Measurements from ENCODE around the gene RYR1. TPM values are rescaled to one million over a fixed set of nuclear protein-coding genes. Genes with fewer than 3 reads are reported as not detected.
A peak's percentile ranks its signal among the peaks of the same experiment; 100 is the strongest.
"Not testable (repeated sequence)": the region's sequence is repeated elsewhere in the genome, so short reads cannot be mapped to it uniquely, and the experiment has no call there.

Gene RYR1
- polyA plus RNA-seq, 4 donors: 0.81 to 2.3 TPM; not detected in 2

GRCh38 chr19:38587562-38587961 is 154.1 kb downstream of the RYR1 start:
- peaks cover 0 to 2% (median 0%) of the 10 kb centered on the region in 3 donors for H3K36me3 ChIP-seq (ENCODE audit: control insufficient read depth in 3 of 3, insufficient read depth in 2 of 3, low read depth in 1 of 3, low read length in 3 of 3)
- FAIRE-seq (no peak), DNase-seq (no peak)
- no peak overlapping the region for H3K4me3 ChIP-seq (ENCODE audit: low read depth in 1 of 3, low read length in 3 of 3)
- no peaks in the 10 kb centered on the region for H3K4me1 ChIP-seq (ENCODE audit: control insufficient read depth in 3 of 3, insufficient read depth in 2 of 3, low read depth in 1 of 3, low read length in 2 of 3)
- 83 to 98% (median 88%) methylated on average over 2 of the region's 2 CpGs for WGBS, 3 donors
- no peak overlapping the region for H3K27ac ChIP-seq (ENCODE audit: low read depth in 1 of 3, low read length in 2 of 3)
- H3K27me3 ChIP-seq (ENCODE audit: control insufficient read depth in 3 of 3, insufficient read depth in 3 of 3, low read length in 3 of 3): no peaks in the 10 kb centered on the region
- no peaks in the 10 kb centered on the region for H3K9me3 ChIP-seq (ENCODE audit: control insufficient read depth in 2 of 2, insufficient read depth in 1 of 2, low read depth in 1 of 2, low read length in 1 of 2)

DNA sequence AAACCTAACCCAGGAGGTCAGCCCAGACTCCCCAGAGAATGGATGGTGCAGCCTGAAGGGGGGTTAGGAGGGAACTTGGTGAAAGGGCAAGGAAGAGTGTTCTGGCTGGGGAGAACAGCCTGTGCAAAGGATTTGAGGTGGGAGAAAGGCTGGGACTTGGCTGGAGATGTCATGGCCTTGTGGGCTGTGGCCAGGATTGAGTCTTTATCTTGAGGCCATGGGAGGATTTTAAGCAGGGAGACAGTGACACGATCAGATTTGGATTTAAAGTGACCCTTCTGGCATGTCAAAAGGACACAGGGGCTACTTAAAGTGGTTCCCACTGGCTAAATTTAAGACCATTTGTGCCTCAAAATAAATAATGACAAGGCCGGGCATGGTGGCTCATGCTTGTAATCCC is 154.6 kb downstream of the RYR1 start:
- Histone ChIP-seq H3K27me3 (ENCODE audit: control insufficient read depth in 3 of 3, insufficient read depth in 3 of 3, low read length in 3 of 3) (no peaks in the 10 kb centered on the region), H3K9me3 (ENCODE audit: control insufficient read depth in 2 of 2, insufficient read depth in 1 of 2, low read depth in 1 of 2, low read length in 1 of 2) (no peaks in the 10 kb centered on the region), H3K4me1 (ENCODE audit: control insufficient read depth in 3 of 3, insufficient read depth in 2 of 3, low read depth in 1 of 3, low read length in 2 of 3) (no peaks in the 10 kb centered on the region), H3K4me3 (ENCODE audit: low read depth in 1 of 3, low read length in 3 of 3) (no peak overlapping the region), H3K27ac (ENCODE audit: low read depth in 1 of 3, low read length in 2 of 3) (no peak overlapping the region), H3K36me3 (ENCODE audit: control insufficient read depth in 3 of 3, insufficient read depth in 2 of 3, low read depth in 1 of 3, low read length in 3 of 3) (peaks cover 0 to 2% (median 0%) of the 10 kb centered on the region in 3 donors)
- DNase-seq (no peak), FAIRE-seq (no peak)
- WGBS, 3 donors: 81 to 90% (median 84%) methylated on average over 2 of the region's 2 CpGs

DNA sequence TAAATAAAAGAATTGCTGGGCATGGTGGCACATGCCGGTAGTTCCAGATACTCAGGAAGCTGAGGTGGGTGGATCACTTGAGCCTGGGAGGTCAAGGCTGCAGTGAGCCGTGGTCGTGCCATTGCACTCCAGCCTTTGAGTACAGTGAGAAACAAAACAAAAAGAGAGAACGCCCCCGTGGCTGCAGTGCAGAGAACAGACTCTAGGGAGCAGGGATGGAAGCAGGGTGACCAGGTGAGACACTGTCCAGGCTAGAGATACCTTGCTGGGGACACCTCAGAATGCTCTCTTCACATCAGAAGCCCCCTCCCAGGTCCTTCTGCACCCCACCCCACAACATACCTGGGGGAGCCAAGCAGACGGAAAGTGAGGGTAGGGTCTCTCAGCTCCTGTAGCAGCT is 159.4 kb downstream of the RYR1 start:
- 51 to 77% (median 70%) methylated on average over 6 of the region's 6 CpGs for WGBS, 3 donors
- Histone ChIP-seq H3K27ac (ENCODE audit: low read depth in 1 of 3, low read length in 2 of 3) (no peak overlapping the region), H3K9me3 (ENCODE audit: control insufficient read depth in 2 of 2, insufficient read depth in 1 of 2, low read depth in 1 of 2, low read length in 1 of 2) (no peaks in the 10 kb centered on the region), H3K27me3 (ENCODE audit: control insufficient read depth in 3 of 3, insufficient read depth in 3 of 3, low read length in 3 of 3) (no peaks in the 10 kb centered on the region), H3K36me3 (ENCODE audit: control insufficient read depth in 3 of 3, insufficient read depth in 2 of 3, low read depth in 1 of 3, low read length in 3 of 3) (no peaks in the 10 kb centered on the region), H3K4me1 (ENCODE audit: control insufficient read depth in 3 of 3, insufficient read depth in 2 of 3, low read depth in 1 of 3, low read length in 2 of 3) (no peaks in the 10 kb centered on the region), H3K4me3 (ENCODE audit: low read depth in 1 of 3, low read length in 3 of 3) (no peak overlapping the region)
- FAIRE-seq (no peak), DNase-seq (no peak)

- Histone ChIP-seq H3K27ac (ENCODE audit: low read depth in 1 of 3, low read length in 2 of 3) (no peak overlapping the region), H3K27me3 (ENCODE audit: control insufficient read depth in 3 of 3, insufficient read depth in 3 of 3, low read length in 3 of 3) (no peaks in the 10 kb centered on the region), H3K36me3 (ENCODE audit: control insufficient read depth in 3 of 3, insufficient read depth in 2 of 3, low read depth in 1 of 3, low read length in 3 of 3) (no peaks in the 10 kb centered on the region), H3K4me3 (ENCODE audit: low read depth in 1 of 3, low read length in 3 of 3) (no peak overlapping the region), H3K9me3 (ENCODE audit: control insufficient read depth in 2 of 2, insufficient read depth in 1 of 2, low read depth in 1 of 2, low read length in 1 of 2) (no peaks in the 10 kb centered on the region), H3K4me1 (ENCODE audit: control insufficient read depth in 3 of 3, insufficient read depth in 2 of 3, low read depth in 1 of 3, low read length in 2 of 3) (no peaks in the 10 kb centered on the region)
- DNase-seq (peak; percentile 50 to 76), FAIRE-seq (no peak)
- 14 to 37% (median 33%) methylated on average over 45 to 55 of the region's 55 CpGs for WGBS, 3 donors
Measured at GRCh38 chr19:38596057-38596981, 162.8 kb downstream of the RYR1 start.

- H3K27ac ChIP-seq (ENCODE audit: low read depth in 1 of 3, low read length in 2 of 3): no peak overlapping the region
- FAIRE-seq (no peak), DNase-seq (no peak)
- no peaks in the 10 kb centered on the region for H3K4me1 ChIP-seq (ENCODE audit: control insufficient read depth in 3 of 3, insufficient read depth in 2 of 3, low read depth in 1 of 3, low read length in 2 of 3)
- 78 to 86% (median 80%) methylated on average over 11 of the region's 11 CpGs for WGBS, 3 donors
- no peak overlapping the region for H3K4me3 ChIP-seq (ENCODE audit: low read depth in 1 of 3, low read length in 3 of 3)
- H3K9me3 ChIP-seq (ENCODE audit: control insufficient read depth in 2 of 2, insufficient read depth in 1 of 2, low read depth in 1 of 2, low read length in 1 of 2): no peaks in the 10 kb centered on the region
- no peaks in the 10 kb centered on the region for H3K36me3 ChIP-seq (ENCODE audit: control insufficient read depth in 3 of 3, insufficient read depth in 2 of 3, low read depth in 1 of 3, low read length in 3 of 3)
- H3K27me3 ChIP-seq (ENCODE audit: control insufficient read depth in 3 of 3, insufficient read depth in 3 of 3, low read length in 3 of 3): no peaks in the 10 kb centered on the region
Measured at GRCh38 chr19:38597075-38597474, 163.6 kb downstream of the RYR1 start.

- WGBS, 3 donors: 77 to 90% (median 90%) methylated on average over 11 of the region's 11 CpGs
- no peaks in the 10 kb centered on the region for H3K9me3 ChIP-seq (ENCODE audit: control insufficient read depth in 2 of 2, insufficient read depth in 1 of 2, low read depth in 1 of 2, low read length in 1 of 2)
- H3K4me3 ChIP-seq (ENCODE audit: low read depth in 1 of 3, low read length in 3 of 3): no peak overlapping the region
- H3K27ac ChIP-seq (ENCODE audit: low read depth in 1 of 3, low read length in 2 of 3): no peak overlapping the region
- H3K4me1 ChIP-seq (ENCODE audit: control insufficient read depth in 3 of 3, insufficient read depth in 2 of 3, low read depth in 1 of 3, low read length in 2 of 3): no peaks in the 10 kb centered on the region
- no peaks in the 10 kb centered on the region for H3K36me3 ChIP-seq (ENCODE audit: control insufficient read depth in 3 of 3, insufficient read depth in 2 of 3, low read depth in 1 of 3, low read length in 3 of 3)
- FAIRE-seq (no peak), DNase-seq (no peak)
- H3K27me3 ChIP-seq (ENCODE audit: control insufficient read depth in 3 of 3, insufficient read depth in 3 of 3, low read length in 3 of 3): no peaks in the 10 kb centered on the region
Measured at GRCh38 chr19:38599722-38600121, 166.2 kb downstream of the RYR1 start.

GRCh38 chr19:38602856-38603255 is 169.4 kb downstream of the RYR1 start:
- H3K4me3 ChIP-seq (ENCODE audit: low read depth in 1 of 3, low read length in 3 of 3); H3K9me3 ChIP-seq (ENCODE audit: control insufficient read depth in 2 of 2, insufficient read depth in 1 of 2, low read depth in 1 of 2, low read length in 1 of 2); DNase-seq; H3K4me1 ChIP-seq (ENCODE audit: control insufficient read depth in 3 of 3, insufficient read depth in 2 of 3, low read depth in 1 of 3, low read length in 2 of 3); H3K36me3 ChIP-seq (ENCODE audit: control insufficient read depth in 3 of 3, insufficient read depth in 2 of 3, low read depth in 1 of 3, low read length in 3 of 3); H3K27me3 ChIP-seq (ENCODE audit: control insufficient read depth in 3 of 3, insufficient read depth in 3 of 3, low read length in 3 of 3); H3K27ac ChIP-seq (ENCODE audit: low read depth in 1 of 3, low read length in 2 of 3): not testable (repeated sequence)
- peak; percentile 99 for FAIRE-seq
- WGBS, 3 donors: 93 to 97% (median 96%) methylated on average over 5 of the region's 5 CpGs

DNA sequence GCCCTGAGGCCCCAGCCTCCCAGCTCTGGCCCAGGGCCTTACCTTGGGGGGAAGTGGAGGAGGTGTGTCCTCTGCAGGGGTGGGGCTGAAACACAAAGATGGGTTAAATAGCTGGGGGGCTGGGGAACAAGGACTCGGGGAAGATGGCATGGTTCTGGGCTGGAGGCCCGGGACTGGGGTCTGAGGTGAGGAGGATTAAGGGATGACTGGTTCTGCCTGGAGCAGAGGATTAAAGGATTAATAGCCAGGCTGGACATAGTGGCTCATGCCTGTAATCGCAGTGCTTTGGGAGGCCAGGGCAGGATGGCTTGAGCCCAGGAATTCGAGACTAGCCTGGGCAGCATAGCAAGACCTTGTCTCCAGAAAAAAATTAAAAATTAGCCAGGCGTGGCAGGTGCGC is 172.6 kb downstream of the RYR1 start:
- DNase-seq: no peak
- peaks cover 0 to 2% (median 0%) of the 10 kb centered on the region in 3 donors for H3K36me3 ChIP-seq (ENCODE audit: control insufficient read depth in 3 of 3, insufficient read depth in 2 of 3, low read depth in 1 of 3, low read length in 3 of 3)
- no peaks in the 10 kb centered on the region for H3K9me3 ChIP-seq (ENCODE audit: control insufficient read depth in 2 of 2, insufficient read depth in 1 of 2, low read depth in 1 of 2, low read length in 1 of 2)
- no peak overlapping the region for H3K4me3 ChIP-seq (ENCODE audit: low read depth in 1 of 3, low read length in 3 of 3)
- H3K27me3 ChIP-seq (ENCODE audit: control insufficient read depth in 3 of 3, insufficient read depth in 3 of 3, low read length in 3 of 3): no peaks in the 10 kb centered on the region
- WGBS, 3 donors: 73 to 85% (median 85%) methylated on average over 6 of the region's 6 CpGs
- no peak for FAIRE-seq
- H3K27ac ChIP-seq (ENCODE audit: low read depth in 1 of 3, low read length in 2 of 3): no peak overlapping the region
- peaks cover 0 to 2% (median 0%) of the 10 kb centered on the region in 3 donors for H3K4me1 ChIP-seq (ENCODE audit: control insufficient read depth in 3 of 3, insufficient read depth in 2 of 3, low read depth in 1 of 3, low read length in 2 of 3)
